ENCODE measurements around the gene TMEM150B.

- TF ChIP-seq RXRA (IDR thresholded peaks at IDR 0.05; ENCODE audit: borderline replicate concordance, low read depth) (no peak), RAD21 (IDR thresholded peaks at IDR 0.05; ENCODE audit: low read length) (no peak), SMC3 (IDR thresholded peaks at IDR 0.05; ENCODE audit: low read depth, low read length) (no peak), CTCF (IDR thresholded peaks at IDR 0.05) (no peak)
Observed at GRCh38 chr19:55336101-55336500, 11.0 kb upstream of the TMEM150B start.
